Ovary (tissue), 1 donor: ENCODE results near the gene POMGNT1.

ENCODE experiments used
- EP300 ChIP-seq: sonication (generic); formaldehyde crosslinking; IDR thresholded peaks from one replicate; pipeline ENCODE4 v1.6.1; 2017; ENCODE audit warnings: antibody characterized with exemption
- POLR2A ChIP-seq: fragments of 450-650 bp; IDR thresholded peaks from one replicate; pipeline ENCODE4 v1.6.1; 2017; ENCODE audit warnings: antibody characterized with exemption, mild to moderate bottlenecking, moderate library complexity

DNA sequence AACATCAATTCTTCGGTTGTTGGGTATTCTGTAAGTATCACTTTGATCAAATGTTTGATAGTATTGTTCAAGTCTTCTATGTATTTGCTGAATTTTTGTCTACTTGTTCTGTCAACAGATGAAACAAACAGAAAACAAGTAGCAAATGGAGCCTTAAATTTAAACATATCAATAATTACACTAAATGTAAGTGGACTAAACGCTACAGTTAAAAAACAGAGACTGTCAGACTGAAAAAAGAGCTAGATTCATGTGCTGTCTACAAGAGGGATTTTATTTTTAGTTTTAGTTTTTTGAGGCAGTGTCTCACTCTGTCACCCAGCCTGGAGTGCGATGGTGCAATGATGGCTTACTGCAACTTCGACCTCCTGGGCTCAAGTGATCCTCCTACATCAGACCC lies 38.6 kb upstream of the POMGNT1 start:
- no peak for TF ChIP-seq POLR2A
- no peak for TF ChIP-seq EP300
